ENCODE measurements around the gene AQP1. TPM values are rescaled to one million over a fixed set of nuclear protein-coding genes. Genes with fewer than 3 reads are reported as not detected.

AQP1 gene
- total and polyA plus RNA-seq, 8 donors, result 3.8 to 158 (median 52.5) TPM

DNA sequence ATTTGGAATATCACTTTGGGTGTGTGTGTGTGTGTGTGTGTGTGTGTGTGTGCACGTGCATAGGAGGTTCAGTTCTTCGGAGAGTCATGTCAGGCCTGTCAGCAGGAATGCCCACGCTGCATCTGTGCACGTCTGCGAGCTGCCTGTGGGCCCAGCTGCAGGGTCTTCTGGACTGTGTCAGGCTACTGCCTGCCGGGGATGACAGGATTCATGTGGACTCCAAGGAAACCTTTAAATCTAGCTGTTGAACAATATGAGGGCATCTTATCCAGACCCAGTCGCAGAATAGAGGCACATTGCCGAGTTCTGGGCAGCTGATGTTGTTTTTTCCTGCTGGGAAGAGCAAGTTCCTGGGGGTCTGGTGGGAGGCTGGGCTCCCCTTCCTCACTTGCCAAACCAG is 19.0 kb downstream of the AQP1 start:
- intact Hi-C loops (cut with DNase I; ENCODE audit: low total_unique reads), result no loop called here
- H3K9me3 ChIP-seq, result peaks cover 0 to 9% (median 4%) of the 10 kb centered on the region in 4 donors
- no peaks in the 10 kb centered on the region for H3K27me3 ChIP-seq
- 68 to 80% (median 79%) methylated on average over 7 to 8 of the region's 8 CpGs for WGBS, 5 donors
- H3K4me3 ChIP-seq, result no peak overlapping the region
- TF ChIP-seq POLR2AphosphoS5 (IDR thresholded peaks at IDR 0.05) (peak in 1 of 3 donors; percentile 22), EP300 (IDR thresholded peaks at IDR 0.05) (no peak), POLR2A (IDR thresholded peaks at IDR 0.05) (no peak)
- DNase-seq, result peak; percentile 17 to 82
- peaks cover 0 to 20% (median 0%) of the 10 kb centered on the region in 4 donors for H3K36me3 ChIP-seq
- peaks cover 0 to 6% (median 0%) of the 10 kb centered on the region in 4 donors for H3K4me1 ChIP-seq
- peak overlapping the region in 1 of 5 donors; percentile 65 for H3K27ac ChIP-seq

DNA sequence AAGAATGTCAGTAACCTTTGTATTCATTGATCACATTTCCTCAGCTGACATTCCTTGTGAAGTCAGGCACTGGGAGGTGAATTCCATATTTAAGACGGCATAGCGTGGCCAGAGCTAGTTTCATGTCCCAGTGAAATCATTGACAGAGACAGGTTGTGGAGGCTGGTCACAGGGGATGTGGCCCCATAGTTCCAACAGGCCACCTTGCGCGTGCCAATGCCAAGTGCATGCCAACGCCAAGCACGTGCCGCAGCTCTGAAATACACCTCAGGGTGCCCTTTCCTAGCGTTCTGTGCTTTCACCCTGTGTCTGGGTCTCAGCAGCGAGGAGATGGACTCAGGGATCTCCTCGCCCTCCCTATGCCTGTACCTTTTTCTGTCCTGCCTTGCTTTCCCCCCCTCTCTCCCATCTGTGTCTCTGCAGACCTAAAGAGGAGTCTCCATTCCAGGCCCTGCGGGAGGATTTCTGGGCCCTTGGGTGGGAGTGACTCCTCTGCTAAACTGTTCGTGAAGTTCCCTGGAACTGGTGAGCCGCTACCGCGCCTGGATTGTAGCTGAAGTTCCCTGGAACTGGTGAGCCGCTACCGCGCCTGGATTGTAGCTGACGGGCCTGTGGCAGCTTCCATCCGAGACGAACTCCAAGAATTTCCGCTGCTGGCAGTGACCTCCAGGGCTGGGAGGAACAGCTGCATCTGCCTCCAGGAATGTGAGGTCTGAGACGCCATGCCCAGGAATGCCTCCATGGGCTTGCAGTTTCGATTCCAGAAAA is 19.7 kb downstream of the AQP1 start:
- WGBS, 5 donors, result 80 to 93% (median 89%) methylated on average over 24 of the region's 24 CpGs
- intact Hi-C loops (cut with DNase I; ENCODE audit: low total_unique reads), result no loop called here
- H3K27me3 ChIP-seq, result no peaks in the 10 kb centered on the region
- peak; percentile 16 to 44 for DNase-seq
- no peak overlapping the region for H3K4me3 ChIP-seq
- TF ChIP-seq POLR2A (IDR thresholded peaks at IDR 0.05) (no peak), POLR2AphosphoS5 (IDR thresholded peaks at IDR 0.05) (no peak), EP300 (IDR thresholded peaks at IDR 0.05) (no peak)
- TF ChIP-seq, protein P1, sequence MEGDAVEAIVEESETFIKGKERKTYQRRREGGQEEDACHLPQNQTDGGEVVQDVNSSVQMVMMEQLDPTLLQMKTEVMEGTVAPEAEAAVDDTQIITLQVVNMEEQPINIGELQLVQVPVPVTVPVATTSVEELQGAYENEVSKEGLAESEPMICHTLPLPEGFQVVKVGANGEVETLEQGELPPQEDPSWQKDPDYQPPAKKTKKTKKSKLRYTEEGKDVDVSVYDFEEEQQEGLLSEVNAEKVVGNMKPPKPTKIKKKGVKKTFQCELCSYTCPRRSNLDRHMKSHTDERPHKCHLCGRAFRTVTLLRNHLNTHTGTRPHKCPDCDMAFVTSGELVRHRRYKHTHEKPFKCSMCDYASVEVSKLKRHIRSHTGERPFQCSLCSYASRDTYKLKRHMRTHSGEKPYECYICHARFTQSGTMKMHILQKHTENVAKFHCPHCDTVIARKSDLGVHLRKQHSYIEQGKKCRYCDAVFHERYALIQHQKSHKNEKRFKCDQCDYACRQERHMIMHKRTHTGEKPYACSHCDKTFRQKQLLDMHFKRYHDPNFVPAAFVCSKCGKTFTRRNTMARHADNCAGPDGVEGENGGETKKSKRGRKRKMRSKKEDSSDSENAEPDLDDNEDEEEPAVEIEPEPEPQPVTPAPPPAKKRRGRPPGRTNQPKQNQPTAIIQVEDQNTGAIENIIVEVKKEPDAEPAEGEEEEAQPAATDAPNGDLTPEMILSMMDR (IDR thresholded peaks at IDR 0.05), result no peak
- H3K36me3 ChIP-seq, result peaks cover 0 to 13% (median 0%) of the 10 kb centered on the region in 4 donors
- H3K27ac ChIP-seq, result peak overlapping the region in 1 of 5 donors; percentile 65
- peaks cover 0 to 6% (median 0%) of the 10 kb centered on the region in 4 donors for H3K4me1 ChIP-seq
- peaks cover 0 to 9% (median 4%) of the 10 kb centered on the region in 4 donors for H3K9me3 ChIP-seq

DNA sequence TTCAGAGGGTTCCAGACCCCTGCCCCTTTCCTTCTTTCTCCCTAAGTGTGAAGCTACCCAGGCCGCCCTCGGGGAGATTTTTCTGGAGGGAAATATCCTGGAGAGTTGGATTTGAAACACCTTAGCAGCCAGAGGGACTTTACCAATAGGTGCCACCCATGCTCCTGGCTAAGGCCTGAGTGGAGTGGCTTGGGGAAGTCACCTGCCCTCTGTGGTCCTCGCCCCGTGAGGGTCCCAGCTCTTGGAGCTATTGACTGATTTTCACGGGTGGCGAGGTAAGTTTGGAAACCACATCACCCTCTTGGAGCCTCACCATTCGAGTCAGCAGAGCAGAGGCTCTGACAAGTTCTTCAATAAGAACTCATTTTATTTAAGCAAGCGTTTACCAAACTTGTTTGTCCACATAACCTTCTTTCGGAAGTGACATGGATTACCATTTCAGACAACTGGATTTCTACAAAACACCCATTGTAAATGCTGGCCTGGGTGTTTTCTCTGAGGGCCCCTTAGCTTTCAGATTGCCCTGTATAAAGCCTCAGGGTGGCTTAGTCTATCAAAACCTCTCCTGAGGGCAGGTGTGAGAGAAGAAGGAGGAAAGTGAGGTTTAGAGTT is 20.4 kb downstream of the AQP1 start:
- Histone ChIP-seq H3K4me1 (peaks cover 0 to 6% (median 0%) of the 10 kb centered on the region in 4 donors), H3K27me3 (no peaks in the 10 kb centered on the region), H3K4me3 (no peak overlapping the region), H3K27ac (peak overlapping the region in 1 of 5 donors; percentile 65), H3K36me3 (peaks cover 0 to 6% (median 0%) of the 10 kb centered on the region in 4 donors), H3K9me3 (peaks cover 0 to 6% (median 2%) of the 10 kb centered on the region in 4 donors)
- no peak for TF ChIP-seq POLR2A (IDR thresholded peaks at IDR 0.05)
- TF ChIP-seq POLR2AphosphoS5 (IDR thresholded peaks at IDR 0.05), result no peak
- TF ChIP-seq, protein P1 (IDR thresholded peaks at IDR 0.05), result no peak
- TF ChIP-seq EP300 (IDR thresholded peaks at IDR 0.05), result no peak
- no peak for DNase-seq
- WGBS, 5 donors, result 81 to 92% (median 86%) methylated on average over 9 of the region's 9 CpGs
- intact Hi-C loops (cut with DNase I; ENCODE audit: low total_unique reads), result no loop called here

DNA sequence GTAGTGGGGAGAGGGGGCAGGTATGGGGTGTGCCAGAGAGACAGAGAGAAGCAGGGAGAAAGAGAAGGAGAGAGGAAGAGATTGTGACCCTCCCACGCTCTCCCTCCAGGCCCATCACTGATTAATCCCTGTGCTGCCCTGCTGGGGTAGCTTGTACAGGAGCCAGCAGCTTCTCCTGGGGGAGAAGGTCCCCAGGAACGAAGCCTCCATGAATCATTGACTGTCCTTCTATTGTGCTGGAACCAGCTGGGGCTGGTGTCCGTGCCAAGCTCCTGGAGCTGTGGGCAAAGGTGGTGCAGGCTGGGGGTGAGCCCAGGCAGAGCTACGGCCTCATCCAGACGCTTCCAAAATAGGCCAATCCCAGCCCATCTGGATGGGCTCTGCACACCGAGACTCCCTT is 20.9 kb downstream of the AQP1 start:
- TF ChIP-seq EP300 (IDR thresholded peaks at IDR 0.05) (no peak), POLR2AphosphoS5 (IDR thresholded peaks at IDR 0.05) (no peak), POLR2A (IDR thresholded peaks at IDR 0.05) (no peak)
- TF ChIP-seq, protein P1 (IDR thresholded peaks at IDR 0.05), result no peak
- 62 to 85% (median 77%) methylated on average over 2 to 6 of the region's 6 CpGs for WGBS, 5 donors
- DNase-seq, result no peak

More for the DNA sequence above, 20.9 kb downstream of the AQP1 start:
- Histone ChIP-seq H3K9me3 (peaks cover 0 to under 1% (median 0%) of the 10 kb centered on the region in 4 donors), H3K27me3 (no peaks in the 10 kb centered on the region), H3K4me3 (no peak overlapping the region), H3K4me1 (peaks cover 0 to 6% (median 0%) of the 10 kb centered on the region in 4 donors), H3K36me3 (peaks cover 0 to under 1% (median 0%) of the 10 kb centered on the region in 4 donors), H3K27ac (peak overlapping the region in 1 of 5 donors; percentile 65)
- intact Hi-C loops (cut with DNase I; ENCODE audit: low total_unique reads), result no loop called here
